Vagina (tissue), 2 donors: ENCODE results near the gene TTLL6. TPM values are rescaled to one million over a fixed set of nuclear protein-coding genes. Genes with fewer than 3 reads are reported as not detected.

Experiments
- DNase-seq, 2 donors: peaks; one replicate each; pipeline ENCODE4 v3.0.0-alpha.2; 2017; ENCODE audit errors: extremely low spot score in 2 of 2
- H3K27ac ChIP-seq: fragments of 200-600 bp; sonication (generic); one replicate; pipeline ENCODE4 v1.5.1; 2019
- H3K27me3 ChIP-seq: fragments of 200-600 bp; sonication (generic); one replicate; pipeline ENCODE4 v1.5.1; 2019
- H3K36me3 ChIP-seq, 2 donors: fragments of 200-600 bp; sonication (generic); one replicate each; pipeline ENCODE4 v1.5.1; 2017 to 2019
- H3K4me1 ChIP-seq: fragments of 200-600 bp; sonication (generic); one replicate; pipeline ENCODE4 v1.5.1; 2019
- H3K4me3 ChIP-seq, 2 donors: fragments of 200-600 bp; sonication (generic); 1 replicate in 1 of 2; 2 replicates in 1 of 2; pipeline ENCODE4 v1.5.1; 2016 to 2019
- H3K9me3 ChIP-seq: fragments of 200-600 bp; sonication (generic); one replicate; pipeline ENCODE4 v1.5.1; 2019
- POLR2A ChIP-seq, 2 donors: fragments of 450-650 bp; IDR thresholded peaks; one replicate each; pipeline ENCODE4 v1.6.1; 2017; ENCODE audit warnings: antibody characterized with exemption in 2 of 2, mild to moderate bottlenecking in 2 of 2, moderate library complexity in 2 of 2
- POLR2AphosphoS5 ChIP-seq, 2 donors: sonication (generic); formaldehyde crosslinking; IDR thresholded peaks; one replicate each; pipeline ENCODE4 v1.9.0; 2017; ENCODE audit warnings: antibody characterized with exemption in 2 of 2, mild to moderate bottlenecking in 2 of 2, low read depth in 1 of 2; ENCODE audit not compliant: insufficient read depth in 1 of 2
- intact Hi-C: fragments of 100-400 bp; cut with DNase I; formaldehyde crosslinking; loops from one replicate; pipeline ENCODE4 v1.15.1; 2023
- total RNA-seq: library from RNA; depleted of rRNA; stranded (reverse); fragments of >200 nt; gene quantifications from one replicate; pipeline ENCODE4 v1.2.3, GENCODE V29; 2016
- TF ChIP-seq, protein P1 (sequence below), 3 experiments: fragments of 450-650 bp in 2 of 3; fragments of 200-600 bp in 1 of 3; sonication (generic) in 1 of 3; IDR thresholded peaks; one replicate each; pipeline ENCODE4 v1.5.1; 2017 to 2019; ENCODE audit warnings: antibody characterized with exemption in 3 of 3, mild to moderate bottlenecking in 2 of 3, moderate library complexity in 2 of 3

TTLL6 gene
- total RNA-seq, 1 donor from 2014 or later = 0.49 TPM

DNA sequence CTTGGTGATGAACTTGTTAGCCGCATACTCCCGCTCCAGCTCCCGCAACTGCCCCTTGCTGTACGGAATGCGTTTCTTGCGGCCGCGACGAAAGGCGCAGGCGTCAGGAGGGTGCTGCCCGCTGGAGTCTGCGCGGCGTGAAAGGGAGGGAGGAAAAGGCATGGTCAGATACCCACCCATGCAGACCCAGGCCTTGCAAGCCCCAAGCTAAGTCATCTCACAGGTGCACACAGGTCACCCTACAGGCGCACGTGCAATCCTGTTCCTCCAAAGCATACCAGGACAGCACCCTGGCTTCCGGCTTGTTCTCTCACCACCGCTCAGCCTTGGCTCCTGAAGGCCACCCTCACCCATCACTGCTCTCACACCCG is 90.1 kb downstream of the TTLL6 start:
- TF ChIP-seq, protein P1, sequence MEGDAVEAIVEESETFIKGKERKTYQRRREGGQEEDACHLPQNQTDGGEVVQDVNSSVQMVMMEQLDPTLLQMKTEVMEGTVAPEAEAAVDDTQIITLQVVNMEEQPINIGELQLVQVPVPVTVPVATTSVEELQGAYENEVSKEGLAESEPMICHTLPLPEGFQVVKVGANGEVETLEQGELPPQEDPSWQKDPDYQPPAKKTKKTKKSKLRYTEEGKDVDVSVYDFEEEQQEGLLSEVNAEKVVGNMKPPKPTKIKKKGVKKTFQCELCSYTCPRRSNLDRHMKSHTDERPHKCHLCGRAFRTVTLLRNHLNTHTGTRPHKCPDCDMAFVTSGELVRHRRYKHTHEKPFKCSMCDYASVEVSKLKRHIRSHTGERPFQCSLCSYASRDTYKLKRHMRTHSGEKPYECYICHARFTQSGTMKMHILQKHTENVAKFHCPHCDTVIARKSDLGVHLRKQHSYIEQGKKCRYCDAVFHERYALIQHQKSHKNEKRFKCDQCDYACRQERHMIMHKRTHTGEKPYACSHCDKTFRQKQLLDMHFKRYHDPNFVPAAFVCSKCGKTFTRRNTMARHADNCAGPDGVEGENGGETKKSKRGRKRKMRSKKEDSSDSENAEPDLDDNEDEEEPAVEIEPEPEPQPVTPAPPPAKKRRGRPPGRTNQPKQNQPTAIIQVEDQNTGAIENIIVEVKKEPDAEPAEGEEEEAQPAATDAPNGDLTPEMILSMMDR (IDR thresholded peaks at IDR 0.05) = no peak
- TF ChIP-seq POLR2A (IDR thresholded peaks at IDR 0.05) = no peak
- no peak for TF ChIP-seq POLR2AphosphoS5 (IDR thresholded peaks at IDR 0.05; ENCODE audit: insufficient read depth in 1 of 2, low read depth in 1 of 2)
- DNase-seq = no peak
- Histone ChIP-seq H3K27ac (no peak overlapping the region), H3K4me3 (peak overlapping the region in 1 of 2 donors; percentile 47), H3K36me3 (no peaks in the 10 kb centered on the region), H3K27me3 (peaks cover 17% of the 10 kb centered on the region), H3K9me3 (no peaks in the 10 kb centered on the region), H3K4me1 (peaks cover 51% of the 10 kb centered on the region)
- intact Hi-C loops = loop anchor here (5.0 kb wide), 1 partner anchor 150 kb away; no protein-coding TSS in a partner anchor

DNA sequence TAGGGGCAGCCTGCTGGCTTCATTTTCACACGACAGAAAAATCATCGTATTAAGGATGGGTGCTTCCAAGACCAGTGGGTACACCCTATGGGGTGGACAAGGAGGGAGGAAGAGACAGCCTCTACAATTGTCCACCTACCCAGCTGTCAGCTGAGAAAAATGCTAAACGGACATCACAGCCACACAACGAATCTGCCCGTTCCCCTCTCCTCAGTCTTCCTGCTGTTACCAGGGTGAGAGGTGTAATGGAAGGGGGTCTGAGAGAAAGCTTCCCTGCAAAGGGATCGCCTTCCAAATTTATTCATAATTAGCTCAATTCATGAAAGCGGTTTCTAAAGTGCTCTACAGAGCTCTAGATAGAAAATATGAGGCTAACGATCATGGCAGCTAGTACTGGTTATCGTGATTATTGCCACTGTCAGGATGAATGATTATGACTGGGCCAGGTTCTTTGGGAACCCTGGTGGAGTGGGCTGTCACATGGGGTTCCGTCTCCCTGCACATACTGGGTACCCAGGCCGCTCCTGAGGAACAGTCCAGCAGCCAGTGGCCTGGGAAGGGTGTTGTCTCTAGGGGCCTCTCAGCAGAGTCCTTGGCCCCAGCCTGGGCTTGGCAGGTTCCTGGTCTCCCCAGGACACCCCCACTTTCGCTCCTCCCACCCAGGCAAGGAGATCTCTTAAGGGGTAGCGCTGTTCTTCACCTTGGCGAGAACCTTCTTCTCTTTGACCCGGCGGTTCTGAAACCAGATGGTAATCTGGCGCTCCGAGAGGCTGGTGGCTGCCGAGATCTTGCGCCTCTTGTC is 90.7 kb downstream of the TTLL6 start:
- TF ChIP-seq POLR2AphosphoS5 (IDR thresholded peaks at IDR 0.05; ENCODE audit: insufficient read depth in 1 of 2, low read depth in 1 of 2) (no peak), POLR2A (IDR thresholded peaks at IDR 0.05) (no peak)
- TF ChIP-seq, protein P1 (IDR thresholded peaks at IDR 0.05) = no peak
- peaks cover 51% of the 10 kb centered on the region for H3K4me1 ChIP-seq
- H3K9me3 ChIP-seq = no peaks in the 10 kb centered on the region
- H3K27me3 ChIP-seq = peaks cover 17% of the 10 kb centered on the region
- DNase-seq = no peak
- H3K4me3 ChIP-seq = peak overlapping the region in 1 of 2 donors; percentile 47
- H3K36me3 ChIP-seq = no peaks in the 10 kb centered on the region
- H3K27ac ChIP-seq = no peak overlapping the region
- intact Hi-C loops = loop anchor here (5.0 kb wide), 1 partner anchor 151 kb away; no protein-coding TSS in a partner anchor

DNA sequence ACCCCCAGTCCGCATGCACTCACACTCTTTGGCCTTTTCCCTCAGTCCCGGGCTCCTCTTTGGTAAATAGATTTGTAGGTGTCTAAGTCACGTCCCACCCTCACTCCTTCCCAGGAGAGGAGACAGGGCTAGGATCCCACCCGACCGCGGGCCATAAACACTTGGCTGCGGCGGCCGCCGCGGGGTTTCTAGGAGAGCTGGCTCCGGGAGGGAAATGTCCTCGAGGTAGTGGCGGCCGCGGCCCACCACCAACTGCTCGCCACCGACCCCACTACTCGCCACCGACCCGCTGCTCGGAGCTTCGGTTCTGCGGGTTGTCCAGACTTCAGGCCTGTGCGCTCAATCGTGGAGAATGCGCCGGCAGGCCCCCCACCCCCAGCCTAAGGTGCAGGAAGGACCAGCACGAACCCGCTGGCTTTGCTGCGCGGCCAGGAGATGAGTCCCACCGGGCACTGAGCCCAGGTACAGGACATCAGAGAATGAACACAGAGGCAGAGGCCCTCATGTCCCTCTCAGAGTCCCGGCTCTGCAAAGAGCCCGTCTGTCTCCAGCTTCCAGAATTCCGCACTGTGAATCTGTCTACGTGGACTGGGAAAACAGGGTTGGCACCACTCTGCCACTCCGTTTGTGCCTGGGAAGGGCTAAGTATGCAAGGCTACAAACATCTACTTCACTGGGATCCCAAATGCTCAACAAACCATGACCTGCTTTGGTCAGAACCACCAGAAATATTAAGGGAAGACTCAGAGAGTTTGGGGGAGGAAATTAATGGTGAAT is 91.6 kb downstream of the TTLL6 start:
- H3K36me3 ChIP-seq = no peaks in the 10 kb centered on the region
- no peak for TF ChIP-seq POLR2A (IDR thresholded peaks at IDR 0.05)
- TF ChIP-seq, protein P1 (IDR thresholded peaks at IDR 0.05) = no peak
- no peak for TF ChIP-seq POLR2AphosphoS5 (IDR thresholded peaks at IDR 0.05; ENCODE audit: insufficient read depth in 1 of 2, low read depth in 1 of 2)
- DNase-seq = no peak
- H3K27me3 ChIP-seq = peaks cover 17% of the 10 kb centered on the region
- H3K4me1 ChIP-seq = peaks cover 54% of the 10 kb centered on the region
- peak overlapping the region; percentile 56 for H3K27ac ChIP-seq
- no peaks in the 10 kb centered on the region for H3K9me3 ChIP-seq
- intact Hi-C loops = loop anchor here (5.0 kb wide), 1 partner anchor 152 kb away; no protein-coding TSS in a partner anchor
- H3K4me3 ChIP-seq = peak overlapping the region; percentile 10 to 17

DNA sequence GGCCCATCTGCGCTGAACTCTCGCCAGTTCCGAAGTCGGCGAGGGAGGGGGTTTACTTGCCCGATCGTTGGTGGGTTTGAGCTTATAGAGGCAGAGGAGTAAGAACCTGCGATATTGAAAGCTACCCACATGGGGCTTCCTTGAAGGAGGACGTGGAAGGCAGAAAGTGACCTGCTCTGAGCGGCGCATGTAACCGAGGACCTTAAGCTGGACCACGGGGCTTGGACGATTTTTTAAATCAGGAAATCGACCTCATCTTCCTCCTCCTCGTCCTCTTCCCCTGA is 92.1 kb downstream of the TTLL6 start:
- Histone ChIP-seq H3K9me3 (no peaks in the 10 kb centered on the region), H3K36me3 (no peaks in the 10 kb centered on the region), H3K27ac (peak overlapping the region; percentile 56), H3K4me3 (peak overlapping the region; percentile 10 to 17), H3K4me1 (peaks cover 58% of the 10 kb centered on the region), H3K27me3 (peaks cover 17% of the 10 kb centered on the region)
- no peak for DNase-seq
- TF ChIP-seq POLR2AphosphoS5 (IDR thresholded peaks at IDR 0.05; ENCODE audit: insufficient read depth in 1 of 2, low read depth in 1 of 2) (no peak), POLR2A (IDR thresholded peaks at IDR 0.05) (no peak)
- TF ChIP-seq, protein P1 (IDR thresholded peaks at IDR 0.05) = no peak
- intact Hi-C loops = loop anchor here (5.0 kb wide), 1 partner anchor 152 kb away; no protein-coding TSS in a partner anchor
